Astrocyte (in vitro differentiated cells and primary cell): Measurements from ENCODE around the gene SLC27A4.

Source experiments
- EZH2 ChIP-seq: IDR thresholded peaks from 2 replicates; pipeline ENCODE4 v1.6.1; 2012; ENCODE audit warnings: mild to moderate bottlenecking, low read length, inconsistent platforms; ENCODE audit not compliant: insufficient read depth
- TF ChIP-seq, protein P1 (sequence below): IDR thresholded peaks from 2 replicates; pipeline ENCODE4 v1.5.1; 2011; ENCODE audit warnings: low read depth, mild to moderate bottlenecking, inconsistent platforms, low read length, moderate library complexity; ENCODE audit not compliant: insufficient read depth

- TF ChIP-seq, protein P1, sequence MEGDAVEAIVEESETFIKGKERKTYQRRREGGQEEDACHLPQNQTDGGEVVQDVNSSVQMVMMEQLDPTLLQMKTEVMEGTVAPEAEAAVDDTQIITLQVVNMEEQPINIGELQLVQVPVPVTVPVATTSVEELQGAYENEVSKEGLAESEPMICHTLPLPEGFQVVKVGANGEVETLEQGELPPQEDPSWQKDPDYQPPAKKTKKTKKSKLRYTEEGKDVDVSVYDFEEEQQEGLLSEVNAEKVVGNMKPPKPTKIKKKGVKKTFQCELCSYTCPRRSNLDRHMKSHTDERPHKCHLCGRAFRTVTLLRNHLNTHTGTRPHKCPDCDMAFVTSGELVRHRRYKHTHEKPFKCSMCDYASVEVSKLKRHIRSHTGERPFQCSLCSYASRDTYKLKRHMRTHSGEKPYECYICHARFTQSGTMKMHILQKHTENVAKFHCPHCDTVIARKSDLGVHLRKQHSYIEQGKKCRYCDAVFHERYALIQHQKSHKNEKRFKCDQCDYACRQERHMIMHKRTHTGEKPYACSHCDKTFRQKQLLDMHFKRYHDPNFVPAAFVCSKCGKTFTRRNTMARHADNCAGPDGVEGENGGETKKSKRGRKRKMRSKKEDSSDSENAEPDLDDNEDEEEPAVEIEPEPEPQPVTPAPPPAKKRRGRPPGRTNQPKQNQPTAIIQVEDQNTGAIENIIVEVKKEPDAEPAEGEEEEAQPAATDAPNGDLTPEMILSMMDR: no peak
- no peak for TF ChIP-seq EZH2
Observed at GRCh38 chr9:128404560-128404959, 64.2 kb downstream of the SLC27A4 start.
